ENCODE measurements around the gene MDK.

GRCh38 chr11:46343520-46343919 lies 37.9 kb upstream of the MDK start:
- TF ChIP-seq CTCF (IDR thresholded peaks at IDR 0.05; ENCODE audit: poor library complexity) = no peak
- TF ChIP-seq EZH2 (IDR thresholded peaks at IDR 0.05; ENCODE audit: borderline replicate concordance) = no peak
- TF ChIP-seq EZH2phosphoT487 (IDR thresholded peaks at IDR 0.05; ENCODE audit: low read depth, severe bottlenecking, unreplicated experiment) = no peak
